Adrenal gland (tissue), 5 donors: ENCODE results near the gene MGAT1.

Experiments
- CTCF ChIP-seq, 6 experiments: fragments of 450-650 bp in 4 of 6; fragments of 200-600 bp in 2 of 6; sonication (generic) in 1 of 6; IDR thresholded peaks; 1 replicate in 5 of 6; 2 replicates in 1 of 6; pipeline versions ENCODE4 v1.5.1 to v1.8.0; 2016 to 2021; ENCODE audit warnings: antibody characterized with exemption in 6 of 6, mild to moderate bottlenecking in 2 of 6, moderate library complexity in 1 of 6
- POLR2A ChIP-seq, 2 donors: fragments of 450-650 bp; IDR thresholded peaks; one replicate each; pipeline ENCODE4 v1.6.1; 2017; ENCODE audit warnings: antibody characterized with exemption in 2 of 2, mild to moderate bottlenecking in 2 of 2, moderate library complexity in 1 of 2
- donor health status: DM: no; HTN: no; CAD: no.

- TF ChIP-seq POLR2A (IDR thresholded peaks at IDR 0.05): no peak
- no peak for TF ChIP-seq CTCF (IDR thresholded peaks at IDR 0.05)
Observed at GRCh38 chr5:180792287-180792964, 10.2 kb downstream of the MGAT1 start.
